Stomach (tissue), 4 donors: Measurements from ENCODE around the gene VCPKMT.
A peak's percentile ranks its signal among the peaks of the same experiment; 100 is the strongest.

Experiments
- POLR2A ChIP-seq, 4 donors: fragments of 450-650 bp; IDR thresholded peaks; one replicate each; pipeline ENCODE4 v1.6.1; 2016; ENCODE audit warnings: antibody characterized with exemption in 4 of 4, control low read depth in 2 of 4, mild to moderate bottlenecking in 1 of 4, moderate library complexity in 1 of 4
- POLR2AphosphoS5 ChIP-seq, 3 donors: sonication (generic); formaldehyde crosslinking; IDR thresholded peaks; one replicate each; pipeline ENCODE4 v1.6.1; 2016; ENCODE audit warnings: antibody characterized with exemption in 3 of 3
- TF ChIP-seq, protein P1 (sequence below), 7 experiments: fragments of 450-650 bp in 4 of 7; fragments of 200-600 bp in 3 of 7; sonication (generic) in 3 of 7; IDR thresholded peaks; one replicate each; pipeline ENCODE4 v1.5.1; 2016 to 2019; ENCODE audit warnings: antibody characterized with exemption in 7 of 7, control low read depth in 2 of 7, mild to moderate bottlenecking in 1 of 7

DNA sequence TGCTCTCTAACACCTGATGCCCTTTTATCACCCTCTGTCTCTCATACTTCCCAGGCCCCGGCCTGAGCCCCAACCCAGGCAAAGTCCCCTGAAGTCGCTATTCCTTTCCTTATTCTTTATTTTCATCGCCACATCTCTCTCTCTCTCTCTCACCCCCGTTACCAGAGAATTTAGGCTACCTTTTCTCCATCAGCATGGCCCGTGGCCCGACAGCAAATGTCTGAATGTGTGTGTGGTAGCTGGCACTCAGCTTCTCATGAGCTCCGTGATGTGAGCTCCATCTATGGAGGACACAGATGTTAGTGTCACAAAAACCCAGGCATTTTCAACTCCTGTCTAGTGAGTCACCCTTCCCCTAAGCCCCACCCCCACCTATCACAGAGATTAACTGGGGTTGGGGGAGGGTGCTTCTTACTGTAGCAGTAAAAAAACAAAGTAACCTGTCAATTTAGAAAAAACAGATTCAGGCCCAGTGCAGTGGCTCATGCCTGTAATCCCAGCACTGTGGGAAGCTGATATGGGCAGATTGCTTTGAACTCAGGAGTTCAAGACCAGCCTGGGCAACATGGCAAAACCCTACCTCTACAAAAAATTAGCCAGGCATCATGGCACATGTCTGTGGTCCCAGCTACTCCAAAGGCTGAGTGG, 53.8 kb downstream of the VCPKMT start:
- TF ChIP-seq POLR2A (IDR thresholded peaks at IDR 0.05) (no peak), POLR2AphosphoS5 (IDR thresholded peaks at IDR 0.05) (peak in 2 of 3 donors; percentile 21 to 44)
- TF ChIP-seq, protein P1, sequence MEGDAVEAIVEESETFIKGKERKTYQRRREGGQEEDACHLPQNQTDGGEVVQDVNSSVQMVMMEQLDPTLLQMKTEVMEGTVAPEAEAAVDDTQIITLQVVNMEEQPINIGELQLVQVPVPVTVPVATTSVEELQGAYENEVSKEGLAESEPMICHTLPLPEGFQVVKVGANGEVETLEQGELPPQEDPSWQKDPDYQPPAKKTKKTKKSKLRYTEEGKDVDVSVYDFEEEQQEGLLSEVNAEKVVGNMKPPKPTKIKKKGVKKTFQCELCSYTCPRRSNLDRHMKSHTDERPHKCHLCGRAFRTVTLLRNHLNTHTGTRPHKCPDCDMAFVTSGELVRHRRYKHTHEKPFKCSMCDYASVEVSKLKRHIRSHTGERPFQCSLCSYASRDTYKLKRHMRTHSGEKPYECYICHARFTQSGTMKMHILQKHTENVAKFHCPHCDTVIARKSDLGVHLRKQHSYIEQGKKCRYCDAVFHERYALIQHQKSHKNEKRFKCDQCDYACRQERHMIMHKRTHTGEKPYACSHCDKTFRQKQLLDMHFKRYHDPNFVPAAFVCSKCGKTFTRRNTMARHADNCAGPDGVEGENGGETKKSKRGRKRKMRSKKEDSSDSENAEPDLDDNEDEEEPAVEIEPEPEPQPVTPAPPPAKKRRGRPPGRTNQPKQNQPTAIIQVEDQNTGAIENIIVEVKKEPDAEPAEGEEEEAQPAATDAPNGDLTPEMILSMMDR (IDR thresholded peaks at IDR 0.05) = no peak
